Brain microvascular endothelial cell (primary cell): ENCODE results near the gene ADAM22.

ENCODE experiments used
- DNase-seq: peaks from one replicate; pipeline ENCODE4 v3.0.0-alpha.2; 2020
- H3K27ac ChIP-seq: fragments of 250-450 bp; sonication (Bioruptor Pico); 2 replicates; pipeline ENCODE4 v1.5.1; 2020; ENCODE audit warnings: mild to moderate bottlenecking, moderate library complexity
- H3K27me3 ChIP-seq: fragments of 250-450 bp; sonication (Bioruptor Pico); replicated peaks from 2 replicates; pipeline ENCODE4 v1.5.1; 2020; ENCODE audit warnings: mild to moderate bottlenecking
- H3K36me3 ChIP-seq: fragments of 250-450 bp; sonication (Bioruptor Pico); replicated peaks from 2 replicates; pipeline ENCODE4 v1.5.1; 2020; ENCODE audit warnings: mild to moderate bottlenecking
- H3K4me3 ChIP-seq: 2 replicates; pipeline ENCODE4 v1.5.1; 2011; ENCODE audit warnings: low read depth, mild to moderate bottlenecking, control low read depth, low read length, moderate library complexity
- in situ Hi-C: cut with HindIII; loops from 2 replicates; pipeline ENCODE4 v1.10.0; 2017; ENCODE audit warnings: low sequenced_read_pairs, low pct_ligation_motif_present
- TF ChIP-seq, protein P1 (sequence below): IDR thresholded peaks from 2 replicates; pipeline ENCODE4 v1.5.1; 2011; ENCODE audit warnings: low read depth, mild to moderate bottlenecking, moderate library complexity, low read length, control low read depth, inconsistent platforms; ENCODE audit errors: missing control alignments

ADAM22 gene

DNA sequence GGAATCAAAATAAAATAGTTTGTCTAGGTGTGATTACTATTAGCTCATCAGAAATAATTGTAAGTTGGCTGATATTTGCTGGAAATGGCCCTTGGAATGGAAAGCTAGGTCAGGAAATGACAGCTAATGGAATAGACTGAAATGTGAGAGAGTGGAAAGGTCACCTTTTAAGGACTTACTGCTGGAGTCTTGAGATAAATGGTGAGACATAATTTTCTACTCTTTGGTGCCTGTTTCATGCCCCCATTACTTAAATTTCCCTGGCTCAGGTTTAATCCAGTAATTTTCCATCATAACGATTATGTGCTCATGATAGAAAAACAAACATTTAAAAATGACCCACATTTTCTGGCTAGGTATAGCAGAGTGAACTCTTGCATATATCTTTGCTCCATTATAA lies 123.6 kb downstream of the ADAM22 start:
- H3K27ac ChIP-seq = no peak overlapping the region
- TF ChIP-seq, protein P1, sequence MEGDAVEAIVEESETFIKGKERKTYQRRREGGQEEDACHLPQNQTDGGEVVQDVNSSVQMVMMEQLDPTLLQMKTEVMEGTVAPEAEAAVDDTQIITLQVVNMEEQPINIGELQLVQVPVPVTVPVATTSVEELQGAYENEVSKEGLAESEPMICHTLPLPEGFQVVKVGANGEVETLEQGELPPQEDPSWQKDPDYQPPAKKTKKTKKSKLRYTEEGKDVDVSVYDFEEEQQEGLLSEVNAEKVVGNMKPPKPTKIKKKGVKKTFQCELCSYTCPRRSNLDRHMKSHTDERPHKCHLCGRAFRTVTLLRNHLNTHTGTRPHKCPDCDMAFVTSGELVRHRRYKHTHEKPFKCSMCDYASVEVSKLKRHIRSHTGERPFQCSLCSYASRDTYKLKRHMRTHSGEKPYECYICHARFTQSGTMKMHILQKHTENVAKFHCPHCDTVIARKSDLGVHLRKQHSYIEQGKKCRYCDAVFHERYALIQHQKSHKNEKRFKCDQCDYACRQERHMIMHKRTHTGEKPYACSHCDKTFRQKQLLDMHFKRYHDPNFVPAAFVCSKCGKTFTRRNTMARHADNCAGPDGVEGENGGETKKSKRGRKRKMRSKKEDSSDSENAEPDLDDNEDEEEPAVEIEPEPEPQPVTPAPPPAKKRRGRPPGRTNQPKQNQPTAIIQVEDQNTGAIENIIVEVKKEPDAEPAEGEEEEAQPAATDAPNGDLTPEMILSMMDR = no peak
- DNase-seq = no peak
- no peaks in the 10 kb centered on the region for H3K27me3 ChIP-seq
- no peak overlapping the region for H3K4me3 ChIP-seq
- in situ Hi-C loops = no loop called here
- H3K36me3 ChIP-seq = no peaks in the 10 kb centered on the region

DNA sequence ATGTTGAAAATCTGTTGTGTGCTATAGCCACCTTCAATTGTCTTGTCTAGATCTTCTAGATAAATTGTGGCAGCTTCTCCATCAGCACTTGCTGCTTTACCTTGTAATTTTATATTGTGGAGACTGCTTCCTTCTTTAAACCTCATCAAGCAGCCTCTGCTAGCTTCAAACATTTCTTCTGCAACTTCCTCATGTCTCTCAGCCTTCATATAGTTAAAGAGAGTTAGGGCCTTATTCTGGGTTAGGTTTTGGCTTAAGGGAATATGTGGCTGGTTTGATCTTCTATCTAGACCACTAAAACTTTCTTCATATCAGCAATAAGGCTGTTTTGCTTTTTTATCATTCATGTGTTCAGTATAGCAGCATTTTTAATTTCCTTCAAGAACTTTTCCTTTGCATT lies 128.2 kb downstream of the ADAM22 start:
- Histone ChIP-seq H3K4me3 (no peak overlapping the region), H3K27me3 (no peaks in the 10 kb centered on the region), H3K27ac (no peak overlapping the region), H3K36me3 (no peaks in the 10 kb centered on the region)
- TF ChIP-seq, protein P1 = no peak
- in situ Hi-C loops = no loop called here
- DNase-seq = no peak

GRCh38 chr7:88069093-88069492 lies 135.0 kb downstream of the ADAM22 start:
- DNase-seq = no peak
- TF ChIP-seq, protein P1 = no peak
- no peaks in the 10 kb centered on the region for H3K27me3 ChIP-seq
- in situ Hi-C loops = no loop called here
- H3K36me3 ChIP-seq = no peaks in the 10 kb centered on the region
- no peak overlapping the region for H3K27ac ChIP-seq
- H3K4me3 ChIP-seq = no peak overlapping the region

DNA sequence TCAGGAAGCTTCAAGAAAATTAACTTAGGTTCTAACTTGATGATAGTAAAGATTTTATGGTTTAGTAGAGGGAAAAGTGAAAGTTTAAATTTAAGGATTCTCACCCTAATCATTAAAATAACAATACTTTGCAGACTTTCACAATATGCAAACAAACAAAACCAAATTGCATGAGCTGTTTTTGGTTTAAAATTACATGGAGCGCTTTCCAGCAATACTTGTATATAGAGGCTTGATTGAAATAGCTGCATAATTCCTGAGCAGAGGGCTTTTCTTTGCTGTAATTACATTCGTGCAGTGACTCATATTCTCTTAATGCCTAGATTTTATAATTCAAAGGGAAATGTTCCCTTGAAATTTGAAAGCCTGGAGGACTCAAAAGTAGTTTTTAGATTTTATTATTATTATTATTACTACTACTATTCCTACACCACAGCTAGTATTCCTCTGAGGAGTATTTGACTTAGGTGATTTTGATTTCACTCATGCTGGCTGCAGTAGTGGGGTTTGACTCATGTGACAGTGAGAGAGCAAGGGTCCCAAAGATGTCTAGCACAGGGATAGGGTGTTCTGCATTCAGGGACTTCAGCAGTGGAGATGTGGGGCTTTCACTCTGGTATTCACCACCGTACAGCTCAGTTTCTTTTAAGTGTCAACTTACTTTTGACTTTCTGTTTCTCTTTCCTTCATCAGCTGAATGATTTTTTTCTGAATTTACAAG lies 138.1 kb downstream of the ADAM22 start:
- H3K4me3 ChIP-seq = no peak overlapping the region
- H3K27ac ChIP-seq = no peak overlapping the region
- TF ChIP-seq, protein P1 = no peak
- H3K36me3 ChIP-seq = no peaks in the 10 kb centered on the region
- in situ Hi-C loops = no loop called here
- no peak for DNase-seq
- H3K27me3 ChIP-seq = no peaks in the 10 kb centered on the region

GRCh38 chr7:88072715-88073055 lies 138.6 kb downstream of the ADAM22 start:
- in situ Hi-C loops = no loop called here
- DNase-seq = no peak
- Histone ChIP-seq H3K27ac (no peak overlapping the region), H3K36me3 (no peaks in the 10 kb centered on the region), H3K27me3 (no peaks in the 10 kb centered on the region), H3K4me3 (no peak overlapping the region)
- TF ChIP-seq, protein P1 = no peak

GRCh38 chr7:88073626-88074025 lies 139.6 kb downstream of the ADAM22 start:
- Histone ChIP-seq H3K27ac (no peak overlapping the region), H3K4me3 (no peak overlapping the region), H3K36me3 (no peaks in the 10 kb centered on the region), H3K27me3 (no peaks in the 10 kb centered on the region)
- in situ Hi-C loops = no loop called here
- DNase-seq = no peak
- TF ChIP-seq, protein P1 = no peak
